KOPT-K1 (cell line): ENCODE measurements around the gene NEURL3.

Experiments
- H3K27ac ChIP-seq: fragments of 200-600 bp; sonication (generic); 2 replicates; pipeline ENCODE4 v1.5.1; 2016; ENCODE audit warnings: antibody characterized with exemption, mild to moderate bottlenecking, low read depth, low read length; ENCODE audit not compliant: poor library complexity, severe bottlenecking
- H3K36me3 ChIP-seq: fragments of 200-600 bp; sonication (generic); 2 replicates; pipeline ENCODE4 v1.5.1; 2017; ENCODE audit warnings: antibody characterized with exemption, mild to moderate bottlenecking, low read length, moderate library complexity; ENCODE audit not compliant: insufficient read depth
- H3K9me3 ChIP-seq: fragments of 200-600 bp; sonication (generic); 2 replicates; pipeline ENCODE4 v1.5.1; 2017; ENCODE audit warnings: antibody characterized with exemption, low read length, mild to moderate bottlenecking; ENCODE audit not compliant: insufficient read depth, poor library complexity, severe bottlenecking

The NEURL3 gene

GRCh38 chr2:96526101-96526591 lies 21.0 kb upstream of the NEURL3 start:
- H3K36me3 ChIP-seq: no peaks in the 10 kb centered on the region
- H3K27ac ChIP-seq: no peak overlapping the region
- H3K9me3 ChIP-seq: no peaks in the 10 kb centered on the region

- H3K36me3 ChIP-seq: no peaks in the 10 kb centered on the region
- H3K27ac ChIP-seq: no peak overlapping the region
- H3K9me3 ChIP-seq: no peaks in the 10 kb centered on the region
Measured at GRCh38 chr2:96525211-96525507, 20.0 kb upstream of the NEURL3 start.

GRCh38 chr2:96524482-96525210 lies 19.5 kb upstream of the NEURL3 start:
- Histone ChIP-seq H3K36me3 (no peaks in the 10 kb centered on the region), H3K9me3 (no peaks in the 10 kb centered on the region), H3K27ac (no peak overlapping the region)

- H3K9me3 ChIP-seq: no peaks in the 10 kb centered on the region
- H3K27ac ChIP-seq: no peak overlapping the region
- H3K36me3 ChIP-seq: no peaks in the 10 kb centered on the region
Measured at GRCh38 chr2:96523659-96524481, 18.7 kb upstream of the NEURL3 start.

GRCh38 chr2:96522304-96523203 lies 17.4 kb upstream of the NEURL3 start:
- H3K27ac ChIP-seq: no peak overlapping the region
- H3K36me3 ChIP-seq: no peaks in the 10 kb centered on the region
- peaks cover 1% of the 10 kb centered on the region for H3K9me3 ChIP-seq

GRCh38 chr2:96521219-96521618 lies 16.1 kb upstream of the NEURL3 start:
- Histone ChIP-seq H3K27ac (no peak overlapping the region), H3K36me3 (no peaks in the 10 kb centered on the region), H3K9me3 (peaks cover 15% of the 10 kb centered on the region)

GRCh38 chr2:96520697-96521096 lies 15.5 kb upstream of the NEURL3 start:
- Histone ChIP-seq H3K9me3 (peaks cover 16% of the 10 kb centered on the region), H3K27ac (no peak overlapping the region), H3K36me3 (no peaks in the 10 kb centered on the region)

GRCh38 chr2:96520231-96520630 lies 15.1 kb upstream of the NEURL3 start:
- peaks cover 16% of the 10 kb centered on the region for H3K9me3 ChIP-seq

GRCh38 chr2:96517079-96517478 lies 11.9 kb upstream of the NEURL3 start:
- Histone ChIP-seq H3K36me3 (no peaks in the 10 kb centered on the region), H3K27ac (no peak overlapping the region), H3K9me3 (peaks cover 16% of the 10 kb centered on the region)

More at GRCh38 chr2:96520231-96520630, 15.1 kb upstream of the NEURL3 start:
- Histone ChIP-seq H3K27ac (no peak overlapping the region), H3K36me3 (no peaks in the 10 kb centered on the region)

- H3K27ac ChIP-seq: no peak overlapping the region
- peaks cover 16% of the 10 kb centered on the region for H3K9me3 ChIP-seq
Measured at GRCh38 chr2:96514521-96514920, 9.4 kb upstream of the NEURL3 start.

GRCh38 chr2:96512341-96512740 lies 7.2 kb upstream of the NEURL3 start:
- H3K36me3 ChIP-seq: no peaks in the 10 kb centered on the region
- peaks cover 12% of the 10 kb centered on the region for H3K9me3 ChIP-seq
- H3K27ac ChIP-seq: no peak overlapping the region

More at GRCh38 chr2:96514521-96514920, 9.4 kb upstream of the NEURL3 start:
- H3K36me3 ChIP-seq: no peaks in the 10 kb centered on the region

- Histone ChIP-seq H3K9me3 (peaks cover 7% of the 10 kb centered on the region), H3K36me3 (no peaks in the 10 kb centered on the region), H3K27ac (no peak overlapping the region)
Measured at GRCh38 chr2:96511851-96512250, 6.7 kb upstream of the NEURL3 start.

- no peak overlapping the region for H3K27ac ChIP-seq
- no peaks in the 10 kb centered on the region for H3K9me3 ChIP-seq
- no peaks in the 10 kb centered on the region for H3K36me3 ChIP-seq
Measured at GRCh38 chr2:96510931-96511595, 5.9 kb upstream of the NEURL3 start.

GRCh38 chr2:96509847-96510230 lies 4.7 kb upstream of the NEURL3 start:
- H3K27ac ChIP-seq: no peak overlapping the region
- H3K36me3 ChIP-seq: no peaks in the 10 kb centered on the region
- H3K9me3 ChIP-seq: no peaks in the 10 kb centered on the region
